ENCODE data around the gene TRPV6. TPM values are rescaled to one million over a fixed set of nuclear protein-coding genes. Genes with fewer than 3 reads are reported as not detected.

TRPV6 gene
- total and polyA plus RNA-seq, 9 donors: 0.03 to 9.7 (median 0.51) TPM; not detected in 4

GRCh38 chr7:142836426-142836825 is 49.1 kb downstream of the TRPV6 start:
- no peak for DNase-seq
- H3K9me3 ChIP-seq: no peaks in the 10 kb centered on the region
- H3K4me3 ChIP-seq: no peak overlapping the region
- WGBS, 3 donors: 88 to 96% (median 91%) methylated on average over 3 of the region's 3 CpGs
- H3K27me3 ChIP-seq: no peaks in the 10 kb centered on the region
- H3K36me3 ChIP-seq: no peaks in the 10 kb centered on the region
- H3K27ac ChIP-seq: no peak overlapping the region
- intact Hi-C loops (cut with DNase I): no loop called here
- H3K4me1 ChIP-seq (ENCODE audit: insufficient read depth): no peaks in the 10 kb centered on the region
- TF ChIP-seq EP300 (IDR thresholded peaks at IDR 0.05) (no peak), POLR2A (IDR thresholded peaks at IDR 0.05) (no peak), CTCF (IDR thresholded peaks at IDR 0.05) (no peak)

DNA sequence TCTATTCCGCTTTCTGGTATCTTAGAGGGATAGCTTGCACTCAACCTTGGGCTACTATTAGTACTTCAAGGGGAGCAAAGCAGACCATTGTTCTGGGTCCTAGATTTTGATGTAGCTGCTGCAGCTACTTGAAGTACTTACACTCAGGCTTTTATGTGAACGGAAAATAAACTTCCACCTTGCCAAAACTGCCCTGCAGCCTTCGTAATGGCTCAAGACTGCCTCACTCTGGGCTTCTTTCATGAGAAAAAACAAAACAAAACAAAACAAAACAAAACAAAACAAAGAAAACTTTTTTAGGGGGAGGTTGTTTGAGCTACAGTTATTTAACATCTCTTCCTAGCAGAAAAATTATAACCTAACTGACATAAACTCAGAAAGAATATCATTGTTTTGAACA is 50.1 kb downstream of the TRPV6 start:
- H3K4me1 ChIP-seq (ENCODE audit: insufficient read depth): no peaks in the 10 kb centered on the region
- 13 to 22% (median 19%) methylated on average over 3 of the region's 3 CpGs for WGBS, 3 donors

DNA sequence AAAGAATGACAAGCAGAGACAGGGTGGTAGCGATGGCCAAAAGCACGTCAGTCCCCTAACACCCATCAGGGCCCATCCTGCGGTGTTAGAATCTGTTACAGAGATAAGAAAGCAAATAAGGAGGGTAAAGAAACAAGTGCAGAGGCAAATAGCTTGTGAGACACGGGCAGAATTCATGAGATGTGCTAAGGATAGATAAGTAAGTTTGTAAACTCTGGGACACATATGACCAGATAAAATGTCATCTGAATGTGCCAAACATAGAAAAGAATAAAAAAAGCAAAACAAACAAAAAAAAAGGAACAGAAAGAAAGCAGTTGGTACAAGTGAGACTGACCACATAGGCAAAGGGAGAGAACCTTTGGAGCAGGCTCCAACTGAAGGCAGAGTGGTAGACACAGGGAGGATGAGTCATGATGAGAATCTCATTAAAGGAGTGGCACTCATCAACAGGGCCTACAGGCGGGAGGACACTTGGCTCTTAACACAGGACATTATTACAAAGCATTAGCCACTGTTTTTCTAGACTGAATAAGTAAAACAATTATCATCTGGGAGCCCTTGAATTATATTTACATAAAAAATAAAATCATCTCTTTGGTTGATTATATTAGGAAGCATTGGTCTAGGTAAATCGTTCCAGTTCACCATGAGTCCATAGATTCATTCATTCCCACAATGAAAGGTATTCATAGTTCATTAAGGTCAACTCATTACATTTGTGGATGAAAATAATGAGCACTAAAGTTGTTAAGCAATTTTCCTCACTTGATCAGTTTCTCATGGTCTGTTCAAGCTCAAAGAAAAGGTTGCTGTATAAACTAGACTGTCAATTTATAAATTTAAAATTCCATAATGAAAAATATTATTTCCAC is 52.1 kb downstream of the TRPV6 start:
- H3K9me3 ChIP-seq: no peaks in the 10 kb centered on the region
- H3K36me3 ChIP-seq: no peaks in the 10 kb centered on the region
- DNase-seq: no peak
- no peak overlapping the region for H3K4me3 ChIP-seq
- intact Hi-C loops (cut with DNase I): no loop called here
- H3K4me1 ChIP-seq (ENCODE audit: insufficient read depth): no peaks in the 10 kb centered on the region
- TF ChIP-seq CTCF (IDR thresholded peaks at IDR 0.05) (no peak), POLR2A (IDR thresholded peaks at IDR 0.05) (no peak), EP300 (IDR thresholded peaks at IDR 0.05) (no peak)
- 60 to 72% (median 64%) methylated on average over 6 of the region's 6 CpGs for WGBS, 3 donors
- no peak overlapping the region for H3K27ac ChIP-seq
- H3K27me3 ChIP-seq: no peaks in the 10 kb centered on the region

More for the DNA sequence above, 50.1 kb downstream of the TRPV6 start:
- Histone ChIP-seq H3K9me3 (no peaks in the 10 kb centered on the region), H3K27me3 (no peaks in the 10 kb centered on the region), H3K36me3 (no peaks in the 10 kb centered on the region), H3K4me3 (no peak overlapping the region), H3K27ac (no peak overlapping the region)
- intact Hi-C loops (cut with DNase I): no loop called here
- no peak for DNase-seq
- TF ChIP-seq CTCF (IDR thresholded peaks at IDR 0.05) (no peak), POLR2A (IDR thresholded peaks at IDR 0.05) (no peak), EP300 (IDR thresholded peaks at IDR 0.05) (no peak)

GRCh38 chr7:142832417-142832816 is 53.1 kb downstream of the TRPV6 start:
- intact Hi-C loops (cut with DNase I): no loop called here
- no peak for DNase-seq
- 70 to 83% (median 70%) methylated on average over 2 of the region's 2 CpGs for whole genome bisulfite sequencing, 3 donors

More at GRCh38 chr7:142832417-142832816, 53.1 kb downstream of the TRPV6 start:
- Histone ChIP-seq H3K27me3 (no peaks in the 10 kb centered on the region), H3K27ac (no peak overlapping the region), H3K36me3 (no peaks in the 10 kb centered on the region), H3K4me1 (ENCODE audit: insufficient read depth) (no peaks in the 10 kb centered on the region), H3K9me3 (no peaks in the 10 kb centered on the region), H3K4me3 (no peak overlapping the region)
- TF ChIP-seq EP300 (IDR thresholded peaks at IDR 0.05) (no peak), POLR2A (IDR thresholded peaks at IDR 0.05) (no peak), CTCF (IDR thresholded peaks at IDR 0.05) (no peak)

All from ovary (tissue), 9 donors.